CMK (cell line): Measurements from ENCODE around the gene MAGEF1.

Source experiments
- DNase-seq: peaks from one replicate; pipeline ENCODE4 v3.0.0-alpha.2; 2010; ENCODE audit warnings: low read depth

MAGEF1 gene

DNA sequence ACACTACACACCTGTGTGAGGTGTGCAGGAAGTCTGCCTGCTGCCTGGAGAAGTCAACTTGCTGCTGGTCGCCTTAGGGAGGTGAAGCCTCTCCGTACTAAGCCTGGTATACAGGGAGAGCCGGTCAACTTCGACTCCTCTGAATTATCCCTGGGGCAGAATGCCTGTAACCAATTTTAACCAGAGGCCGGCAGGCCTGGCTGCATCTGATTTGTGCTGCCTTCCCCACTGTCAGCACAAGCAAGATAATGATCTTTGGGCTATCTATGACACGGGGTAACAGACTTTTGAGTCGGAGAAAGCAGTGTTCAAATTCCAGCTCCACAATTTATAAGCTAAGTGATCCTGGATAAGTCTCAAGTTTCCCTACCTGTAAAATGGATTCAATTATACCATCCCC lies 42.3 kb downstream of the MAGEF1 start:
- DNase-seq = no peak

- DNase-seq = no peak
Measured at GRCh38 chr3:184666442-184666841, 45.4 kb downstream of the MAGEF1 start.

GRCh38 chr3:184665101-184665500 lies 46.8 kb downstream of the MAGEF1 start:
- DNase-seq = no peak

GRCh38 chr3:184663756-184664155 lies 48.1 kb downstream of the MAGEF1 start:
- DNase-seq = no peak

DNA sequence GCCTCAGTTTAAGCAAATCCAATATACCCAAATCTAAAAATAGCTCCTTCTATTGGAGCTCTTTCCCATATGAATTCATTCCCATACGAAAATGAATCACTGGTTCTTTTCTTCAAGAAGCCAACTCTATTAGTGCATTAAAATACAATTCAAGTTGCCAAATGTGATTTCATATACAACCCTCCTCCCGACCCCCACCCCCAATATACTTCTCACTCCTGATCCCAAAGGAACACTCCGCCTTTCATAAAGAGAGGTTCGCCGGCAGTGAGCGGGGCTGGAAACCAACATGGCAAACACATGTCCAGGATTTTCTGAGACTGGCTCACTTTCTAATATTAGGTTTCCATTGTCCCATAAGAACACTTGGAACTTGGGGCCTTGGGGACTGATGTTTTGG lies 48.5 kb downstream of the MAGEF1 start:
- no peak for DNase-seq

DNA sequence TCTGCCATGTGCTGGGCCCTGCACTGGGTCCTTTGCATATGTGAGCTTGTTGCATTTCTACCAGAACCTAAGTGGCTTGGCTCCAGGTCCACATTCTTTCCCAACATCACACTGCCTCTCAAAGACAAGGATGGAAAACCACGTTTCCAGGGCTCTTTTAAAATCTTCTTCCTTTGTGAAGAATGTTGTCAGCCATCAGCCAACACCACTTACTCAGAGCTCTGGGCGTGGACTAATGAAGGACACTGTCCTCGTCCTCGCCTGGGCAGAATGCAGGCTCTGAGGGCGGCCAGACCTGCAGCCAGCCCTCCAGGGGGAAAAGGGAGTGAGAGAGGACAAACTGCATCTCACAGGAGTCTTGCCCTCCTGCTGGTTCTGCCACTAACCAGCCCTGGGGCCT lies 49.7 kb downstream of the MAGEF1 start:
- no peak for DNase-seq

GRCh38 chr3:184660931-184661330 lies 50.9 kb downstream of the MAGEF1 start:
- DNase-seq = no peak
